Effector memory CD8-positive, alpha-beta T cell (primary cell): ENCODE data around the gene CENPX.

ENCODE experiments used
- ATAC-seq: fragments of 150-1000 bp; cut with Tn5 transposase; replicated peaks from 2 replicates; pipeline ENCODE4 v1.10.0; 2021; ENCODE audit warnings: mild to moderate bottlenecking, moderate library complexity
- DNase-seq, 3 experiments: peaks; one replicate each; pipeline ENCODE4 v3.0.0; 2021
- H3K27ac Mint-ChIP-seq, 2 donors: one replicate each; pipeline ENCODE4 v1.8.0; 2022; ENCODE audit warnings: mild to moderate bottlenecking in 2 of 2, mixed read lengths in 2 of 2, moderate library complexity in 2 of 2
- H3K27me3 Mint-ChIP-seq, 2 donors: one replicate each; pipeline ENCODE4 v1.8.0; 2022; ENCODE audit warnings: mixed read lengths in 2 of 2
- H3K36me3 Mint-ChIP-seq: one replicate; pipeline ENCODE4 v1.8.0; 2022; ENCODE audit warnings: mild to moderate bottlenecking, moderate library complexity, mixed read lengths; ENCODE audit not compliant: insufficient read depth
- H3K4me1 Mint-ChIP-seq, 2 donors: one replicate each; pipeline ENCODE4 v1.8.0; 2022; ENCODE audit warnings: low read depth in 2 of 2, mixed read lengths in 2 of 2
- H3K4me3 Mint-ChIP-seq, 2 donors: one replicate each; pipeline ENCODE4 v1.8.0; 2022; ENCODE audit warnings: mild to moderate bottlenecking in 2 of 2, mixed read lengths in 2 of 2, moderate library complexity in 2 of 2
- H3K9me3 Mint-ChIP-seq, 2 donors: one replicate each; pipeline ENCODE4 v1.8.0; 2022; ENCODE audit warnings: mixed read lengths in 2 of 2

Gene CENPX

DNA sequence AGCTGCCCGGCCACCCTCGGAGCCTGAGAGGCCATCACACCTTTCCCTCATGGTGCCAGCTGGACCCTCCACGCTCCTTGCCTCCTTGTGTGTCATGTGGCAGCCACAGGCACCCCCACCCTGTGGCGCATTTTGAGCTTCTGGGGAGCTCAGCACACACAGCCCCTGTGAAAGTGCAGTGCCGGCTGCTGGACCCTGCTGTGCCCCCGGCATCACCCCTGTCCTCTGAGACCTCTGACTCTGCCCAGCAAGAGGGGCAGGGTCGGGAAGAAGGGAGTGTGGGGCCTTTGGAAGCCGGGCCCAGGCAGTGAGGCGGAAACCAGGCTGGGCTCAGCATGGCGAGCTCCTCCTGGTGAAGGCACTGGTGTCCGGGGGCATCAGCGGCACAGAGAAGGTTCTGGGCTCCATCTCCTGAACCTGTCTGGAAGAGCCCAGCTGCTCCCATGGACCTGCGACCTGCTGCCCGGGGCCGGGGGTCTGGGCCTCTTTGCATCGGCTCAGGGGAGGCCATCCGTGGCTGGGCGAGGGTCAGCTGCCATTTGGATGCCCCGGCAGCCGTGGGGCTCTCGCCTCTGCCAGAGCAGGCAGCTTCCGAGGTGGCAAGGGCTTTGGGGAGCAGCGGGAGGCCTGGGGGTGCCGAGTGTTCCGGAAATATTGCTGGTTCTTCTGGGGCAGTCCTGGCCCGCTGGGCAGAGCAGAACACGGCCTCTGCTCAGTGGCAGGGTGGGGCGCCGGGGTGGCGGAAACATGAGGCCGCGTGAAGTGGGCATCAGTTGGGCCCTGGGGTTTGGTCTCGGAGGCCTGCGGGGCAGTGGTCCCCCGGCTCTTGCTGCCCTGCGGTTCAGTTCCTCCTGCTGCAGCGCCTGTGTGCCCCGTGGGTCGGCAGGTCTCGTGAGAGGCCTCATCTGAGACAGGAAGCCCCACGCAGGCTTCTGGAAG is 17.9 kb downstream of the CENPX start:
- H3K36me3 Mint-ChIP-seq = no peaks in the 10 kb centered on the region
- no peak for ATAC-seq
- no peaks in the 10 kb centered on the region for H3K27me3 Mint-ChIP-seq

GRCh38 chr17:82003411-82004381 is 19.0 kb downstream of the CENPX start:
- DNase-seq = no peak
- H3K4me3 Mint-ChIP-seq = no peak overlapping the region
- peaks cover 3% of the 10 kb centered on the region for H3K36me3 Mint-ChIP-seq
- H3K9me3 Mint-ChIP-seq = no peaks in the 10 kb centered on the region
- no peak overlapping the region for H3K27ac Mint-ChIP-seq
- peaks cover 3 to 6% of the 10 kb centered on the region in 2 donors for H3K4me1 Mint-ChIP-seq
- no peaks in the 10 kb centered on the region for H3K27me3 Mint-ChIP-seq
- ATAC-seq = no peak

More for the DNA sequence above, 17.9 kb downstream of the CENPX start:
- Mint-ChIP-seq H3K4me1 (peaks cover 3 to 5% of the 10 kb centered on the region in 2 donors), H3K27ac (no peak overlapping the region), H3K9me3 (no peaks in the 10 kb centered on the region), H3K4me3 (no peak overlapping the region)
- DNase-seq = no peak

GRCh38 chr17:82001571-82002056 is 21.1 kb downstream of the CENPX start:
- Mint-ChIP-seq H3K4me3 (no peak overlapping the region), H3K36me3 (peaks cover 6% of the 10 kb centered on the region), H3K9me3 (no peaks in the 10 kb centered on the region), H3K27me3 (no peaks in the 10 kb centered on the region), H3K27ac (no peak overlapping the region), H3K4me1 (peaks cover 3 to 6% of the 10 kb centered on the region in 2 donors)
- DNase-seq = no peak
- ATAC-seq = no peak

- H3K4me3 Mint-ChIP-seq = no peak overlapping the region
- H3K36me3 Mint-ChIP-seq = peaks cover 8% of the 10 kb centered on the region
- ATAC-seq (no peak), DNase-seq (no peak)
- no peaks in the 10 kb centered on the region for H3K27me3 Mint-ChIP-seq
- no peak overlapping the region for H3K27ac Mint-ChIP-seq
- H3K4me1 Mint-ChIP-seq = peaks cover 1 to 5% of the 10 kb centered on the region in 2 donors
- no peaks in the 10 kb centered on the region for H3K9me3 Mint-ChIP-seq
Measured at GRCh38 chr17:82000803-82001570, 21.7 kb downstream of the CENPX start.

GRCh38 chr17:81999976-82000802 is 22.5 kb downstream of the CENPX start:
- Mint-ChIP-seq H3K4me1 (peaks cover 0 to 3% of the 10 kb centered on the region in 2 donors), H3K27ac (no peak overlapping the region), H3K4me3 (no peak overlapping the region), H3K27me3 (no peaks in the 10 kb centered on the region), H3K36me3 (peaks cover 8% of the 10 kb centered on the region), H3K9me3 (no peaks in the 10 kb centered on the region)
- DNase-seq (no peak), ATAC-seq (no peak)

GRCh38 chr17:81999587-81999975 is 23.1 kb downstream of the CENPX start:
- H3K27ac Mint-ChIP-seq = no peak overlapping the region
- no peaks in the 10 kb centered on the region for H3K27me3 Mint-ChIP-seq
- H3K9me3 Mint-ChIP-seq = no peaks in the 10 kb centered on the region
- H3K4me3 Mint-ChIP-seq = no peak overlapping the region
- DNase-seq = no peak
- H3K4me1 Mint-ChIP-seq = peaks cover 0 to 3% of the 10 kb centered on the region in 2 donors
- peaks cover 8% of the 10 kb centered on the region for H3K36me3 Mint-ChIP-seq
- no peak for ATAC-seq

DNA sequence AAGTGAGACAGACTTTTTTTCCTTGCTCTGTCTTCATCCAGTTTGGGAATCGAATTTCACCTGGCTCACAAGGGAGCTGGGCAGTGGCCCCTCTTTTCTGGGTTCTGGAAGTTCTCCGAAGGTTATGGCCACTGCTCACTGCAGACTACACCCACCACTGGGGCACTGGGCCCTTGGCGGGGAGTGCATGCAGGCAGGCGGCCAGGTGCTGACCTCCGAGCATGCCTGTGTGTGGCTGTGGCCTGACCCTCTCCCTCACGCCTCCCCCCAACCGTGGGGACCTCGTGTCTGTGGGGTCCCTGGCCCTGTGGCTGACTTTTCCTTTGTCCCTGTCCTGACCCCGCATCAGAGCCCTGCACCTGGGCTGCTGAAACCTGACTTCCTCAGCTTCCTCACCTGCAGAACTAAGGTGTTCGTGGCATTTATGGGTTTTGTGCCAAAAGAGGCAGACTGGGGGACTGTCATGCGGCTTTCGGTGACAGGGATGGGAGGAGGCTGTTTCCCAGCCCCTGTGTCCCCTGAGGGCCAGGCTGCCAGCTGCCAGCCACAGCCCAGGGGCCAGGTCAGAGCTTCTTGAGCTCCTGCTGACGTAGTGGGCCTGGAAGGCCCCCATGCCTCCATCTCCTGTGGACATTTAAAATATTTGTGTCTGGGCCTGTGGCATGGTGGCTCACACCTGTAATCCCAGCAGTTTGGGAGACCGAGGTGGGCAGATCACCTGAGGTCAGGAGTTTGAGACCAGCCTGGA is 23.8 kb downstream of the CENPX start:
- H3K27me3 Mint-ChIP-seq = no peaks in the 10 kb centered on the region
- H3K4me1 Mint-ChIP-seq = peaks cover under 1 to 3% of the 10 kb centered on the region in 2 donors
- H3K4me3 Mint-ChIP-seq = no peak overlapping the region
- ATAC-seq (no peak), DNase-seq (no peak)
- H3K27ac Mint-ChIP-seq = no peak overlapping the region
- peaks cover 8% of the 10 kb centered on the region for H3K36me3 Mint-ChIP-seq
- no peaks in the 10 kb centered on the region for H3K9me3 Mint-ChIP-seq

- Mint-ChIP-seq H3K4me1 (peaks cover 3% of the 10 kb centered on the region in 2 donors), H3K27ac (no peak overlapping the region), H3K27me3 (no peaks in the 10 kb centered on the region), H3K9me3 (no peaks in the 10 kb centered on the region), H3K36me3 (peaks cover 8% of the 10 kb centered on the region), H3K4me3 (no peak overlapping the region)
- DNase-seq (no peak), ATAC-seq (no peak)
Measured at GRCh38 chr17:81998212-81998611, 24.5 kb downstream of the CENPX start.

GRCh38 chr17:81996757-81997441 is 25.8 kb downstream of the CENPX start:
- H3K27me3 Mint-ChIP-seq = no peaks in the 10 kb centered on the region
- no peak overlapping the region for H3K27ac Mint-ChIP-seq
- no peaks in the 10 kb centered on the region for H3K9me3 Mint-ChIP-seq
- H3K4me1 Mint-ChIP-seq = peaks cover 3% of the 10 kb centered on the region in 2 donors
- ATAC-seq (no peak), DNase-seq (no peak)
- peaks cover 8% of the 10 kb centered on the region for H3K36me3 Mint-ChIP-seq
- H3K4me3 Mint-ChIP-seq = no peak overlapping the region

GRCh38 chr17:81996232-81996756 is 26.4 kb downstream of the CENPX start:
- H3K27ac Mint-ChIP-seq = no peak overlapping the region
- H3K9me3 Mint-ChIP-seq = no peaks in the 10 kb centered on the region
- no peak for ATAC-seq
- DNase-seq = no peak
- no peak overlapping the region for H3K4me3 Mint-ChIP-seq
- peaks cover 8% of the 10 kb centered on the region for H3K36me3 Mint-ChIP-seq
- peaks cover 3% of the 10 kb centered on the region in 2 donors for H3K4me1 Mint-ChIP-seq
- H3K27me3 Mint-ChIP-seq = no peaks in the 10 kb centered on the region
